Right ventricle myocardium inferior (tissue), 1 donor: ENCODE results near the gene MLLT6. TPM values are rescaled to one million over a fixed set of nuclear protein-coding genes. Genes with fewer than 3 reads are reported as not detected.

Source experiments
- ATAC-seq: fragments of 200-7000 bp; cut with Tn5 transposase; one replicate; pipeline ENCODE4 v1.9.1; 2020; ENCODE audit warnings: mild to moderate bottlenecking, moderate library complexity
- DNase-seq: peaks from one replicate; pipeline ENCODE4 v3.0.0; 2021; ENCODE audit errors: missing footprints
- intact Hi-C: fragments of 100-400 bp; cut with DNase I; formaldehyde crosslinking; loops from one replicate; pipeline ENCODE4 v1.11.0; 2022
- total RNA-seq: library from RNA; stranded (reverse); fragmentation: NEBNext Ultra II Directional; extraction: Animal tissue kit (Norgen Biotek cat#: 25700); gene quantifications from one replicate; pipeline ENCODE4 v1.2.1, GENCODE V29; 2021
- donor health status: DM: no; HTN: yes; CAD: no; lungs with severe emphysema.

The MLLT6 gene
- total RNA-seq, 1 donor from 2014 or later = 71.1 TPM

GRCh38 chr17:38732376-38733281 is 27.6 kb downstream of the MLLT6 start:
- ATAC-seq (peak; percentile 15), DNase-seq (no peak)
- intact Hi-C loops = loop anchor here (5.0 to 10.0 kb wide), 2 partner anchors 40 to 308 kb away; partner anchors contain the start of gene ARHGAP23

DNA sequence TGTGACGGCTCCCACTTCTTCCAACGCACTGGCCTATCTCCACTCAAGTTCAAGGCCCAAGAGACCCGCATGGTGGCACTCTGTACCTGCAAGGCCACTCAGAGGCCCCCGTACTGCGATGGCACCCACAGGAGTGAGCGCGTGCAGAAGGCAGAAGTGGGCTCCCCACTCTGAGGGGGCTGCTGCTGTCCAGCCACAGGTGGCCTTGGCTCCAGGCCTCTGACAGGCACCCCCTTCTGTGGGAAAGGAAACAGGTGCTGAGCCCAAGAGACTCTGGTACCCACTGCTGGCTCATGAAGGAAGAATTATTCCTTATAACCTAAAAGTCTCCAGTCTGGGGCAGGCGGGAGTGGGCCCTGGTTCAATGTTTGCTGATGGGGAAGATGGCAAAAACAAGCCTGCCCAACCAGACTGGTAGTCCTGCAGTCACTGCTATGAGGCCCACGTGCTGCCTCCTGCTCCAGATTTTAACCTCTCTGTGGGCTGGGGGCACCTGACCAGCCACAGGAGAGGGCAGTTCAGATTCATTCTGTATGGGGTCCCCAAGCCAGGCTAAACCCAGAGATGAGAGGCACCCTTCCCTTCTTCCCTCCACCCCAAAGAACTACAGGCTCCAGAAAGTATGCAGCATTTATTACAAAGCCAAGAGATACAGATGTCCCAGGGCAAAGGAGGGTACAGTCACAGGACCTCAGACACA is 28.4 kb downstream of the MLLT6 start:
- DNase-seq = no peak
- no peak for ATAC-seq
- intact Hi-C loops = loop anchor here (5.0 to 10.0 kb wide), 2 partner anchors 41 to 309 kb away; partner anchors contain the start of gene ARHGAP23

GRCh38 chr17:38733982-38734973 is 29.2 kb downstream of the MLLT6 start:
- DNase-seq (no peak), ATAC-seq (no peak)
- intact Hi-C loops = loop anchor here (1.0 to 10.0 kb wide), 3 partner anchors 42 to 309 kb away; partner anchors contain the start of gene ARHGAP23

DNA sequence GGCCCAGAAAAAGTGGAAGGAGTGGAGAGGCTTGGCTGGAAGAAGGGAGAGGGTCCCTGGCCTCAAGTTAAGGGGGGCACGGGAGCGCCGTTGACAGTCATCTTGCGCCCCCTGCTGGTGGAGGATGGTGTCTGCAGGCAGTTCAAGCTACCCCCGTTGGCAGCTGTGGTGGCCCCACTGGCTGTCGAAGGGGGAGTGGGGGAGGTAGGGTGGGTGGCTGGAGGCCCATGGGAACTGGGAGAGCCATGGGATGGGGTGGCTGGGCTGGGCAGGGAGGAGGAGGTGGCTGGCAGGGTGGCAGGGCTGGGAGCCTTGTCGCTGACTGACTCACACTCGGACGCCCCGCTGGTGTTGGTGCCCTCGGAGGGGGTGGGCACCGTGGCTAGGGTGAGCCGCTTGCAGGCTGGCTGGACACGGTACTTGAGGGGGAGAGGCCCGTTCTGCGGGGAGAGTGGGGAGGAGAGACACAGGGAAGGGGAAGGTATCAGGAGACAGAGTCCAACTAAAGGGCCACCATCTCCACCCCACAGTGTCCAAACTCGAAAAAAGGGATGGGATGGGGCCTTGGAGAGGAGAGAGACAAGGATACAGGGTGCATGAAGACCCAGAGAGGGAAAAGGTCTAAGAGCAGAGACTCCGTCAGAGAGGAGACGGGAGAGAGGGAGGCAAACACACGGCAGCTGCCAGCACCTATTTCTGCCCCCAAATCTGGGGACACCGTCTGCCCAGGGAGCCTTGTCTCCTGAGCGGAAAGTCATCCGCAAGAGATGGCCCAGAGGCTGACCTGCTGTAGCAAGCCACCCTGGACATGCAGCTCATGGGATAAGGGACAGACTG is 30.3 kb downstream of the MLLT6 start:
- peak; percentile 83 for DNase-seq
- peak; percentile 7 for ATAC-seq
- intact Hi-C loops = loop anchor here (10.0 kb wide), 1 partner anchor 311 kb away; the partner anchor contains the start of gene ARHGAP23

GRCh38 chr17:38738007-38738662 is 33.1 kb downstream of the MLLT6 start:
- ATAC-seq = no peak
- DNase-seq = no peak
- intact Hi-C loops = loop anchor here (10.0 kb wide), 1 partner anchor 313 kb away; the partner anchor contains the start of gene ARHGAP23

- no peak for ATAC-seq
- intact Hi-C loops = loop anchor here (10.0 kb wide), 1 partner anchor 314 kb away; the partner anchor contains the start of gene ARHGAP23
These were observed 33.6 kb downstream of the MLLT6 start for GRCh38 chr17:38738686-38739085.

DNA sequence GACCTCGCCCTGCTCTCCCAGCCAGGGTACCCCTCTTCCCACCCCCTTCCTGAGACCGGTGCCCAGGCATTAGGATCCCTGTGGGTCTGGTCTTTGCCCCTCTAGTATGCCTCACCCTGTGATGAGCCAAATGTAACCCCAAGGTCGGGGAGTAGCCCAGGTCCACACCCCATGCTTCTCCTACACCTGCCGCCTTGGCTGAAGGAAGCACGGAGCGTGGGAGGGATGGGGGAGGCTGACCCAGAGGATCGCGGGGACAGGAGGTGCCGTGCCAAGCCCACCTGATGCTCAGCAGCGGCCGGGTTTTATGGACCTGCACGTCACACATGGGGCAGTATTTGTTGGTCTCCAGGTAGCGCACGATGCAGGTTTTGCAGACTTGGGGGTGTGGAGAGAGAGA is 34.2 kb downstream of the MLLT6 start:
- DNase-seq (no peak), ATAC-seq (no peak)
- intact Hi-C loops = loop anchor here (10.0 kb wide), 1 partner anchor 315 kb away; the partner anchor contains the start of gene ARHGAP23

More at GRCh38 chr17:38738686-38739085, 33.6 kb downstream of the MLLT6 start:
- DNase-seq = no peak

DNA sequence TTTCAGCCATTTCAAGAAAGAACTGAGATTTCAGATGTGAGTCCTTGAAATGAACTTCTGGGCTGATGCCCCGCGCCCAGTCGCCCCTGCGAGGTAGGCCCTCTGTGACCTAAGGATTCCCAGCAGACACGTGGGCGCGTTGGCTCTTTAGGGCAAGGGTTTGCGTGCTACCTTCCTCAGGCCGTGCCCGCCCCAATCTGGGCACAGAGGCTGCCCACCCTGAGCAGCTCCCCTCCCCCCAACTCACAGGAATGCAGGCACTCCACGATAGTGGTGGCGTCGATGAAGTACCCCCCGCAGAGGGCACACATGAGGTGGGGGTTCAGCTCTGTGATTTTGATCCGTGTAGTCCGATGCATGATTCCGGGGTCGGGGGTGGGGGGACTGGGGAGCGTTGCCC is 35.0 kb downstream of the MLLT6 start:
- intact Hi-C loops = loop anchor here (5.0 to 10.0 kb wide), 2 partner anchors 183 to 415 kb away; partner anchors contain the start of gene PLXDC1

GRCh38 chr17:38740806-38741205 is 35.7 kb downstream of the MLLT6 start:
- intact Hi-C loops = loop anchor here (5.0 to 10.0 kb wide), 2 partner anchors 184 to 414 kb away; partner anchors contain the start of gene PLXDC1
- ATAC-seq (no peak), DNase-seq (no peak)

More for the DNA sequence above, 35.0 kb downstream of the MLLT6 start:
- no peak for DNase-seq
- no peak for ATAC-seq

- intact Hi-C loops = loop anchor here (5.0 to 10.0 kb wide), 2 partner anchors 184 to 413 kb away; partner anchors contain the start of gene PLXDC1
- ATAC-seq = peak; percentile 4
- no peak for DNase-seq
These were observed 36.4 kb downstream of the MLLT6 start for GRCh38 chr17:38741461-38741860.

DNA sequence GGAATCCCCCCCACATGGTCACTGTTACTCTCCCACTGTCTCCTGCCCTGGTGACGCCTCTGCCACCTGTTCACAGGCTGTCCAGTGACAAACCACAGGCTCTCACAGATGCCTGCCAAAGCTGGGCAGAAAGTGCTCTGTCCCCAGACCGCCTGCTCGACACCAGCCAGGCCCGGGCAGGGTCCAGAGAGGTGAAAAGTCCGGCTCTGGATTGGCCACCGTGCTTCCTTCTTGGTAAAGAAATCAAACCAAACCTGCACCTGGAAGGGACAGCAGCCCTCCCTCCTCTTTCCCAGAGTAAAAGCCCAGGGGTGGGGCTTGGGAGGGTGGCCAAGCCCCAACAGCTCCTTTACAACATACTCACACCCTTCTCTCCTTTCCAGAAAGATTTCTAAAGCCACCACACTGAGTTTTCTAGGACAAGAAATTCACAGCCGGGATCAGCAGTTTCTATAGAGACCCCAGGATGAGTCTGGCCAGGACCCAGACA is 36.9 kb downstream of the MLLT6 start:
- intact Hi-C loops = loop anchor here (5.0 to 10.0 kb wide), 2 partner anchors 185 to 413 kb away; partner anchors contain the start of gene PLXDC1
- ATAC-seq (peak; percentile 71), DNase-seq (no peak)

DNA sequence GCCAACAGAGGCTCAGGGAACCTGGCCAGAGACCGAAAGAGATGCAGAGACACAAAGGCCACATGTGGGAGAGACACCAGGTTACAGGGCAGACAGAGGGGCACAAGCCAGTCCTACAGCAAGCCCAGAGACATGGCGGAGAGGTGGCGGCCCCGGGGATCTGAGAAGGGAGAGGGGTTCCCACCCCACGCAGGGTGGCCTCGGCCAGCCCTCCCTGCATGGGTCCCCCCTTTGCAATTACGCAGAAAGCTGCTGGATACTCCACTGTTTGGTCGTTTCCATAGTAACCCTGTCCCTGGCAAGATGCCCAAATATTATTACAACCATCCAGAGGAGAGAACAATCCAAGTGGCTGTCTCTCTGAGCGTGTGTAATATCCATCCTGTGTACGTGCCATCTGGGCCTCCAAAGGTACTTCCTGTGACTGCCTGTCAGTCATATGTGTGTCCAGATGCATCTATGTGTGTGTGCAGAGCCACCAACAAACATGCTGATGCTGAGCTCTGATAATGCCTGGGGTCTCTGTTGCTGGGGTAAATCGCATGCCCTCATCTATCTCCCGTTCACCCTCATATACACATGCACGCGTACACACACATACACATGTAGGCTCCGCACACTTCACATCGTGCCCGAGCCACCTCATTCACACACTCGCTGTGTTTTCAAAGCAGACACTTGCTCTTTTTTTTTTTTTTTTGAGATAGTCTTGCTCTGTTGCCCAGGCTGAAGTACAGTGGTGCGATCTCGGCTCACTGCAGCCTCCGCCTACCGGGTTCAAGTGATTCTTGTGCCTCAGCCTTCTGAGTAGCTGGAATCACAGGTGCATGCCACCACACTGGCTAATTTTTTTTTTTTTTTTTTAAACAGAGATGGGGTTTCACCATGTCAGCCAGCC is 37.6 kb downstream of the MLLT6 start:
- ATAC-seq (peak; percentile 68), DNase-seq (no peak)
- intact Hi-C loops = loop anchor here (5.0 to 10.0 kb wide), 2 partner anchors 185 to 412 kb away; partner anchors contain the start of gene PLXDC1

GRCh38 chr17:38743556-38744171 is 38.6 kb downstream of the MLLT6 start:
- DNase-seq = no peak
- ATAC-seq = no peak
- intact Hi-C loops = loop anchor here (5.0 to 10.0 kb wide), 2 partner anchors 186 to 411 kb away; partner anchors contain the start of gene PLXDC1

DNA sequence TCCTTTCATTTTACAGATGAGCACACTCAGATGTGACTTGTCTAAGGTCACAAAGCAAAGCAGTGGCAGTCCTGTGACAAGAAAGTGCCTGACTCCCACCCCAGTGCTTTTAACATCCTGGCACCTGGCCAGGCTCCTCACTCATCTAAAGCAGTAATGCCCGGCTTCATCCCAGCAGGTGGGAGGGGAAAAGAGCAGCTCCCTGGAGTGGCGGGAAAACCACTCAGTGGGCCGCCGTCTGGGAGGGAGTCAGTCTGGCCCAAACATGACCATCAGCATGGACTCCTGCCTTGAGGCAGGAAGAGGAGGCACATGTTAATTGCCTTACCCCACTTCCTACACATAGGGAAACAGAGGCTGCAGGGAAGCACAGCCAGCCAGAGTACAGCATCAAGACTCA is 40.5 kb downstream of the MLLT6 start:
- ATAC-seq = no peak
- no peak for DNase-seq
- intact Hi-C loops = loop anchor here (5.0 to 10.0 kb wide), 2 partner anchors 43 to 409 kb away; partner anchors contain the start of gene PLXDC1
